HG02943 (cell line): Measurements from ENCODE around the gene PSMD13.

Source experiments
- ATAC-seq: cut with Tn5 transposase; IDR thresholded peaks from one replicate; pipeline ENCODE4 v1.9.1; 2021; ENCODE audit warnings: mild to moderate bottlenecking, low read depth, moderate library complexity; ENCODE audit not compliant: unreplicated experiment

Gene PSMD13

GRCh38 chr11:296171-297050 lies 59.6 kb downstream of the PSMD13 start:
- no peak for ATAC-seq

GRCh38 chr11:297051-297585 lies 60.3 kb downstream of the PSMD13 start:
- no peak for ATAC-seq

GRCh38 chr11:297586-298405 lies 61.0 kb downstream of the PSMD13 start:
- no peak for ATAC-seq

DNA sequence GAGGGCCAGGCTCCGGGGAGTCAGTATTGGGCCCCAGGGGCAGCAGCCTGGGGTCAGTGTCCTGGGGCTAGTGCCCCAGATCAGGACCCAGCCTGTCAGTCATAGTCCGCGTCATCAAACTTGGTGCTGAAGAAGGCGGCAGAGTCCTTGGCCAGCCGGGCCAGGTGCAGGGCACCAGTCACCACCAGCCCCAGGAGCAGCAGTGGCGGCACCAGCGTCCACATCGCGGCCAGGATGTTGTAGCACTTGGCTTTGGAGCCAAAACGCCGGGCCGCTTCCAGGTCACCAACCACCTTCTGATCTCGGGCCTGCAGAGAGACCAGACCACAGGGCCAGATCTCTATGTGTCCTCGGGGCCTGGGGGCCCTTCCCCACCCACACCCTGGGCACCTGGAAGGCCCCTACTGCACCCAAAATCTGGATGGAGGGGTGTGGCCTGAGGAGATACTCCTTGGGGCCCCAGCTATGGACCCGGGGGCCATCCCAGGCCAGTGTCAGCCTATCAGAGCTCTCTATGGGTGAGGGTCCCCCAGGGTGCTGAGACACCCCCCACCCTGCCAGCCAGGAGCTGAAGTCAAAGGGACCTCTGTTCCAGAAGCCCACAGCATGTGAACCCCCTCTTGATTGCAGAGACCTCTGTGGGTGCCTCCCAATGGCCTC lies 61.8 kb downstream of the PSMD13 start:
- no peak for ATAC-seq

- no peak for ATAC-seq
Observed at GRCh38 chr11:299081-299891, 62.5 kb downstream of the PSMD13 start, which contains the start of gene IFITM5. IFITM5 (minus strand) TSS chr11:299526; CDS start chr11:299490, 36 bp downstream.

GRCh38 chr11:299951-300735 lies 63.4 kb downstream of the PSMD13 start:
- ATAC-seq = no peak
